HG03025 (cell line): Measurements from ENCODE around the gene KATNAL1.
"Not testable (repeated sequence)": the region's sequence is repeated elsewhere in the genome, so short reads cannot be mapped to it uniquely, and the experiment has no call there.

Experiments
- ATAC-seq: cut with Tn5 transposase; IDR thresholded peaks from one replicate; pipeline ENCODE4 v1.9.1; 2021; ENCODE audit warnings: mild to moderate bottlenecking, moderate library complexity; ENCODE audit not compliant: unreplicated experiment, low FRiP score

The KATNAL1 gene

DNA sequence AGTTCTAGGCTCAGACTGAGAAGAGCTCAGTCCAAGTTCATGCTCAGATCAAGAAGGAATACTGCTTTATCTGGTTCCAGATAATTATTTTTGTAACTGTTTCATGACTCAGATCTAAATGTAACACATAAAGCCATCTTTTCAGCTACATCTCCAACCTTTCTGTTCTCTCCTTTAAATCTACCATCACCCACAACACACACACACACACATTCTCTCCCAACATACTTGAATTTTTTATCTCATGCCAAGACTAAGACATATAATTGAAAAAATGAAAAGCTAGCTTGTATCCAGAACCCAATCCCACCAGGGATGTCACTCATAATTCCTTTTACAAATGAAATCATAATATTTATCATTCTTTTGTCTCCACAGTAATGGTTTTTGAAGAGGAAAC, 7.6 kb downstream of the KATNAL1 start:
- ATAC-seq = no peak

DNA sequence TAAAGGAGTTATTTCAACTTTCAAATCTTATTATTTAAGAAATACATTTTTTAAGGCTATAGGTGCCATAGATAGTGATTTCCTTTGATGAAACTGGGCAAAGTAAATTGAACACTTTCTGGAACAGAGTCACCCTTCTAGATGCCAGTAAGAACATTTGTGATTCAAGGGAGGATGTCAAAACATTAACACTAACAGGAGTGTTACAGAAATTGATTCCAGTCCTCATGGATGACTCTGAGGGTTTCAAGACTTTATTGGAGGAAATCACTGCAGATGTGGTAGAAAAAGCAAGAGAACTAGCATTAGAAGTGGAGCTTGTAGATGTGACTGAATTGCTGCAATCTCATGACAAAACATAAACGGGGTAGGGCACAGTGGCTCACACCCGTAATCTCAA, 12.2 kb downstream of the KATNAL1 start:
- no peak for ATAC-seq

DNA sequence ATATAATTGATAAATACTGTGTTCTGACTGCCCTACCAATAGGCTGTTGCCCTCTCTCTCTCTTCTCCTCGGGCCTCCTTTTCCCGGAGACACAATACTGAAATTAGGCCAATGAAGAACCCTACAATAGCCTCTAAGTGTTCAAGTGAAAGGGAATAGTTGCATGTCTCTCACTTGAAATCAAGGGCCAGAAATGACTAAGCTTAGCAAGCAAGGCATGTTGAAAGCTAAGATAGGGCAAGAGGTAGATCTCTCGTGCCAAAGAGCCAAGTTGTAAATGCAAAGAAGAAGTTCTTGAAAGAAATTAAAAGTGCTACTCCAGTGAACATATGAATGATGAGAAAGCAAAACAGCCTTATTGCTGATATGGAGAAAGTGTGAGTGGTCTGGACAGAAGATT, 13.3 kb downstream of the KATNAL1 start:
- no peak for ATAC-seq

DNA sequence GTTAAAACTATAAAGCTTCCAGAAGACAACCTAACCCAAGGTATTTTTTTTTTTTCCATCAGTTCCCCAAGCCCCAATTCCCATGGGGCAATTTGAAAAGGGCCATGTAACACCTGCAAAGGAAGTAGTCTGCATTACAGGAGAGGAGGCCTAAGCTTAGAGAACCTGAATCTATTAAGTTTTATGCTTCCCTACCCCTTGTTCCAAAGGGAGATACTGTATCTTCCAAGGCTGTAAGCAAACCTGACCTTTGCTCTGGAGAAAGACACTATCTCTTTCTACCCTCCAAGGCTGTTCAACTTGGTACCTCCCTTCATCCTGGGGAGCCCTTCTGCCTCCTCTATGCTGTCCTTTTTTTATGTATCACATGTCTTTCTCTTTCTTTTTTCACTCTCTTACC, 15.0 kb downstream of the KATNAL1 start:
- no peak for ATAC-seq

DNA sequence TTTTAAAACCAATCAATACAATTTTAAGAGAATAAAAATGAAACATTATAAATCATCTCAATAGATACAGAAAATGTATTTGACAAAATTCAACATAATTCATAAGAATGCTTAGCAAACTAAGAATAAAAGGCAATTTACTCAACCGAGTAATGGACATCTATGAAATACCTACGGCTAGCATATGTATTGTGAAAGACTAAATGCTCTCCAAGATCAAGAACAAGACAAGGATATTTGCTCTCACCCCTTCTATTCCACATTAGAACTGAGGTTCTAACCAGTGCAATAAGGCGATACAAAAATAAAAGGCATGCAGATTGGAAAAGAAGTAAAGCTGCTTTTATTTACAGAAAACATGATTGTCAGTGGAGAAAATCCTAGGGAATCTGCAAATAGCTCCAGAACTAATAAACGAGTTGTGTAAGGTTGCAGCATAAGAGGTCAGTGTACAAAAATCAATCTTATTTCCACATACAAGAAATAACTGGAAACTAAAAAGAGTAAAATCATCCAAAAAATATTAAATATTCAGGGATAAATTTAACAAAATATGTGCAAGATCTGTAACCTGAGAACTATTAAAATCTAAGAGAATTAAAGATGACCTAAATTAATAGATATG, 16.4 kb downstream of the KATNAL1 start:
- no peak for ATAC-seq

DNA sequence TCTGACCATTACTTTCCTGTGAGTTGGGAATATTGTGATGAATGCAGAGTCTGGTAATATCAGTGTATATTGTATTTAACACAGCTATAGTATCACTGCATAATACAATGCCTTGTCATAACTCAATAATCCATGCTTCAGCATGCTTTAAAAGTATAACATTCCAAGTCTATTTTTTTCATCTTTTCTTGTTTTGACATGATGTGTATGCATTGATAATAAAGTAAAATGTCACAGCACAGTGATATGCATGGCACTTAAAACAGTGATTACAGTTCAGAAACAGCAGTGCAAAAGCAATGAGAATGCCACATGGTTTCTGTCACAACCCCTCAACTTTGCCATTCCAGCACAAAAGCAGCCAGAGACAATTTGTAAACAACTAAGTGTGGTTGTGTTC, 17.8 kb downstream of the KATNAL1 start:
- no peak for ATAC-seq

DNA sequence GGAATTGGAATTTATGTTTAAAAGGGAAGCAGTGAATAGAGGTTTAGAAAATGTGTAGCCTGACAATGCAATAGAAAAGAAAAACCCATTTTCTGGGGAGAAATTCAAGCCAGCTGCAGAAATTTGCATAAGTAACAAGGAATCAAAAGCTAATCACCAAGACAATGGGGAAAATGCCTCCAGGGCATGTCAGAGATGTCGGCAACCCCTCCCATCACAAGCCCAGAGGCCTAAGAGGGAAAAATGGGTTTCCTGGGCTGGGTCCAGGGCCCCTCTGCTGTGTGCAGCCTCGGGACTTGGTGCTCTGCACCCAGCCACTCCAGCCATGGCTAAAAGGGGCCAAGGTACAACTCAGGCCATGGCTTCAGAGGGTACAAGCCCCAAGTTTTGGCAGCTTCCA, 21.3 kb downstream of the KATNAL1 start:
- not testable (repeated sequence) for ATAC-seq

DNA sequence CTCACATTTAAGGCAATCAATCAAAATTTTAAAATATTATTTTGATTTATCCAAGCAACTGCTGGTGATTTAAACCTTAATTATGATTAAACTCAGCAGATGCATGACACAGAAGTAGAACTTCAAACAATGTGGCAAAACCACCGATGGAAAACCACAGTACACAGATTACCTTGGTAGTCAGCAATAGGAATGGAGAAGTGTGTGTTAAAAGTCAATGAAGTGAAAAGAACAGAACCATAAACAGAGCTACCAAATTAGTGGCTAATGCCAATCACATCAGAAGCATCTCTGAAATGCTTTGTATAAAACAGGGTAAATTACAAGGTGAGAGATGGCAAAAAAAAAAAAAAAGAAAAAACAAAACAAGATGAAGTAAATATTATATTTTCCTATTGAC, 31.2 kb downstream of the KATNAL1 start:
- ATAC-seq = no peak

DNA sequence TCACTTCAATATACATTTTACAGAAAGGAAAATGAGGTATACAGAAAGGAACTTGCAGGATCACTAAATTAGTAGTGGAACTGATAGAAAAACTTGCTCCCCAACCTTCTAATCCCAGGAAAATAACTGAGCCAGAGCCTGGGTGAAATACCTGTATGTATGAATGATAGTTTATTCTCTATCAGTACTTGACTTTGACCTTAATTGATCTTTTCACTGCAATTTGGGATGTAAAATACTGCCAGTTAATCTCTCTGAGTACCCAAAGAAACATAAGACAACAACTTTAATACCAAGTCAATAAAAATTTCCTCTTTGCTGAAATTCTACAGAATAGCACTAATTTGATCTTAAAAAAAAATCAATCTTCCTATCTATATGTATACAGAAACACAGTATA, 33.3 kb downstream of the KATNAL1 start:
- ATAC-seq = no peak

DNA sequence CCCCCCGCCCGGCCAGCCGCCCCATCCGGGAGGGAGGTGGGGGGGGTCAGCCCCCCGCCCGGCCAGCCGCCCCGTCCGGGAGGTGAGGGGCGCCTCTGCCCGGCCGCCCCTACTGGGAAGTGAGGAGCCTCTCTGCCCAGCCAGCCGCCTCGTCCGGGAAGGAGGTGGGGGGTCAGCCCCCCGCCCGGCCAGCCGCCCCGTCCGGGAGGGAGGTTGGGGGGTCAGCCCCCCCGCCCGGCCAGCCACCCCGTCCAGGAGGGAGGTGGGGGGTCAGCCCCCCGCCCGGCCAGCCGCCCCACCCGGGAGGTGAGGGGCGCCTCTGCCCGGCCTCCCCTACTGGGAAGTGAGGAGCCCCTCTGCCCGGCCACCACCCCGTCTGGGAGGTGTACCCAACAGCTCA, 37.3 kb downstream of the KATNAL1 start:
- ATAC-seq = not testable (repeated sequence)

DNA sequence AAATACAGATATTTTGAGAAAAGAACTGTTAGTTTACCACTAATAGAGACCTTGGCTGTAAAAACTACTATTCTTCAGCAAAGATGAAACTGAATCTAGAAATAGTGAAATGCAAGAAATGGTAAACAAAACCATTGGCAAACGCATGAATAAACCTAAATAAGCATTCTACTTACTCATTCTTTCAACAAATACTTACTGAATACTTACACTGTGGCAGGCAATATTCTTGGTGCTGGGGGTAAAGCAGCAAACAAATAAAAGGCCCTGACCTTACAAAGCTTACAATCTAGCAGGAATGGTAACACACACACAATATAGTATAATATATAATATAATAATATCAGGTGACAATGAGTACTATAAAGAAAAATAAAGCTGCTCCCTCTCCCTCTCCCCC, 38.7 kb downstream of the KATNAL1 start:
- no peak for ATAC-seq

DNA sequence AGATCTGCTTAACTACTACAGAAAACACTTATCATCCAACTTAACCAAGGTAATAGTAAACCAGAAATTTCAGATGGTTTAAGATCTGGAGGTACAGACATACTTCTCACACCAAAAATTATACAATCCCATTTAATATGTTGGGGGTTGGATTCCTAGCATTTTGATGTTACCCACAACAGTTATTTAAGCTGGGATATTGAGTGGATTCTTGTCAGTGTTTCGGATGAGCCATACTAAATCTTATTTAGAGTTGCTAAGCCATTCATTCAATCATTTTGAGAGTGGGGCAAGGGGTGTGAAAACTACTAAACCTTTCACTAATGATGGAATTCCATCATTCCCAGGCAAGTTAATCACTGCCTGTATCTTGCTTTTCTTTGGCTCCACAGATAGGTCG, 40.6 kb downstream of the KATNAL1 start:
- no peak for ATAC-seq

DNA sequence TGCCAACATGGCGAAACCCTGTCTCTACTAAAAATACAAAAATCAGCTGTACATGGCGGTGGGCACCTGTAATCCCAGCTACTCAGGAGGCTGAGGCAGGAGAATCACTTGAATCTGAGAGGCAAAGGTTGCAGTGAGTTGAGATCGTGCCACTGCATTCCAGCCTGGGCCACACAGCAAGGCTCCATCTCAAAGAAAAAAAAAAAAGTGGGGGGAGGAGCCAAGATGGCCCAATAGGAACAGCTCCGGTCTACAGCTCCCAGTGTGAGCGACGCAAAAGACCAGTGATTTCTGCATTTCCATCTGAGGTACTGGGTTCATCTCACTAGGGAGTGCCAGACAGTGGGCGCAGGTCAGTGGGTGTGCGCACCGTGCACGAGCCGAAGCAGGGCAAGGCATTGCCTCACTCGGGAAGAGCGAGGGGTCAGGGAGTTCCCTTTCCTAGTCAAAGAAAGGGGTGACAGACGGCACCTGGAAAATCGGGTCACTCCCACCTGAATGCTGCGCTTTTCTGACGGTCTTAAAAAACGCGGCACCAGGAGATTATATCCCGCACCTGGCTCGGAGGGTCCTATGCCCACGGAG, 48.1 kb downstream of the KATNAL1 start:
- ATAC-seq = not testable (repeated sequence)

DNA sequence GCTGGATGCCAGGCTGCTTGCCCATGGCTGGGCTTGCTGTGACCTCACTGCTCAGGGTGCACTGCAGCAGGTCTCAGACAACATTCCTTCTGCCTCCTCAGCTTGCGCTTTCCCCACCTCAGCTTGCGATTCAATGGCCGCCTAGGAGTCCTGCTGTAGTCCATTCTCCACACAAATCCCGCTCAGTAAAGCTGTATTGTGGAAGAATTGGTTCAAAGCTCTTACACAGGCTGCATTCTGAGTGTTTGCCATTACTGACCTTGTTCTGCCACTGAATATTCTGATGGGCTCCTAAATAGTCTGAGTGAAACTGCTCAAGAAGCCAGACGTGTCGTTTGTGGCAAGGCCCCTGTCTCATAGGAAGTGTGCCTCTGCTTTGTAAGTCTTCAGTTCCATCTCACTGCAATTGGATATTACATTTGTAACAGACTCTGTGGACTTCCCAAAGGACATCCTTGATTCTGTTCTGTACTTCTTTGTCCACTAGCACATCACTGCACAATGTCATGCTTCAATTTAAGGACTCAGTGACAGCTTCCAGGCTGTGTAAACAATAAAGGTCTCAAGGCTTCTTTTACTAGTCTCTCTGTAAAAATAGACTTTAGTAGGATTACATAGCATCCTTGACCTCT, 49.8 kb downstream of the KATNAL1 start:
- no peak for ATAC-seq

DNA sequence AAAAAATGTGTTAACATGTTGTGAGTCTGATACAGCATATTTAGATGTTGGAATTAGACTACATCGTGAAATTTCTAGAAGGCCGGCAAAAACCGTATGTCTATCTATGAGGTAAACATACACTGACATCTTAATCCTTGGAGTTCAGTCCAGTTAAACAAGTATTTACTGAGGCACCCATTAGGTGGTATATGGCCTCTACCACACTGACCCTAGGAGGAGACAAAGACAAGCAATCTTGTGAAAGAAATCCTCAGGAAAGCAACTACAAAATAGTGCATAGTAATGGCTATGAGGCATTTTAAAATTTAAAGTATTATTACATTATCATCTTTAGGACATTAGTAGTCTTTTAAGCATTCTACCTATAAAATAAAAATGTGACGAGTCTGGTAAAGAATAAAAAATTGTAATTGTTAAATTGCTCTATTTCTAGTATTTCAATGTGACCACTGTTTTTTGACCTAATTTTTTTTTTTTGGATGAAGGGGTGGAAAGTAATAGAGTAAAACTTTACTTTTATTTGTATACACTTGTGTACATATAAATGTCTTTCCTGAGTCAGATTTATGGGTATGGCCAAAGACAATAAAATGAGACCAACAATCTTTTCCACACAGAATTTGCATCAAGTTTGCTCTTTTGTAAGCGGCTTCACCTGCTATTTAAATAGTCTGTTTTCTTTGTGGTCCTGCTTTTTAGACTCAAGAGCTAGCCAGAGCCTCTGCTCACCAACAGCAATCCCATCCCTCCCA, 50.5 kb downstream of the KATNAL1 start:
- ATAC-seq = no peak

DNA sequence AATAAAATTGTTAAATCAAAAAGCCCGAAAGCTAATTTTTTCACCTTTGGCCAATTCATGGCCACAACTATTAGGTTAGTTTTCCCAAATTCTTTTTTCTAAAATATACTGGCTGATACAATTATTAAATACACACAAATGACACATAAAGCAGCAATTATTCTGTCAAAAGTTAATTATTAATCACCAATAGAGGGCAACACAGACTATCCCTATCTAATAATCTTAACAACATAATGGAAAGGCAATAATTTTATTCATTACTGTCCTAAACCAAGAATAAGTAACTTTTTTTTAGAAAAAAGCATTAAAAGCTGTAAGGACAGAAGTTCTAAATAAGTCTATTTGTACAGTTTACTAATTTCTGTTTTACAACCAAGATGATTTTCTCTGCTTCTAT, 51.7 kb downstream of the KATNAL1 start:
- no peak for ATAC-seq

DNA sequence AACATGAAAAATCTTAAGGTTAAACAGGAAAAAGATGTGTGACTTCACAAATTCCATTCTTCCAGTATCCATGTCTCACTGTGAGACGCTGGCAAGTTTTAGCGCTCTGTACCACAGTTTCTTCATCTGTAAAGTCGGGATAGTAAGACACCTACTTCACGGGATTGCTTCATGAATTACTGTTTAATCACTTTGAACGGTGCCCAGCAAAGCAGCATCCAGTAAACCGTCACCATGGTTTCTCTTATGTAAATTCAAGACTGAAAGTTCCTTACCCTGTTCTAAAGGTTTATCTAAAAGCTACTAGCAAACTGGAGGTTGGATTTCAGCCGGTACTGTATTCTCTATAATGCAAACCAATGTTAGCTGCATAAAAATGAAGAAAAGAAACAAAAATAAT, 53.5 kb downstream of the KATNAL1 start:
- no peak for ATAC-seq

DNA sequence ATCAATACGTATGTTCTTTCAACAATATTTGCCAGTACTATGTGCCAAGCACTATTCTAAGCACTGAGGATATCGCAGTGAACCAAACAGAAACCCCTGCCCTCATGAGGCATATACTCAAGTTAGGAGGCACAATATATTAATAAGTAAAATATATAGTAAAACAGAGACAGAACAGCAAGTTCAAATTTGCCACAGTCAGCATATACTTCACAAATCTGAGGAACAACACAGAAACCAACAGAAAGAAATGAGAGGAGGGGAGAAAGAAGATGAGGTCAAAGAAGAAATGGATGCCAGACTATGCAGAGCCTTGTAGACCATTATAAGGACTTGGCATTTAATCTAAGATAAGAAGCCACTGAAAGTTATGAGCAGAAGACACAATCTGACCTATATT, 59.9 kb downstream of the KATNAL1 start:
- no peak for ATAC-seq

DNA sequence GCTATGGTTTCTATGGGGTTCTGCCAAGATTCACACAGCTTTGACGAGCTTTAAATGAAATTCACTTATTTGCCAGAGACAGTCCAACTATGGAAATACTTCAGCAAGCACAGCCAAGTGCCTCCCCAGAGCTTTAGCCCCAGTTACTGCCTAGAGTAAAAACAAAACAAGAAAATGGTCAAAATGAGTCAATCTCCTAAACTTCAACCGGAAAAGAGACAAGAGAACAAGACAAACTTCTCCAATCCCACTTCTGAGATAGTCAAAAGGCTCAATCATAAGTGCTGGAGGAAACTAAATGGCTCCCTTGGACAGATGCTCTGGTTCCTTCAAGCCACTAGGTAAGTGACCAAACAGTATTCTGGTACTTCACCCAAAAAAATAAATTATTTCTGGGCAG, 65.8 kb downstream of the KATNAL1 start:
- no peak for ATAC-seq

DNA sequence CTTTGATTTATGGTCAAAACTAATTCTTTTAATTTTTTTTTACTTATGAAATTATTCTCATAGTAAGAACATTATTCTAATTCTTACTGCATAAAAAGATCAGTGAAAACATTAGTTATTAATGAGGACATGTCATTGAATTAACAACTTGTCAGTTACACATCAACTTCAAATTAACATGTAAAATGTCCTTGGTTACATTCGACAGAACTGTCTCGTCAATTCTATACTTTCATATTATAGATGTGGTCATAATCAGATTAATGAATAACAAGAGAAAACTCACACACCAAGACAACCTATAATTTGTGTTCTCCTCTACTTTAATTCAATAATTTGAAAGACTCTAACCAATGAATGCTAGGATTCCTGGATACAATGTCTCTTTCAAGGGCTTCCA, 66.7 kb downstream of the KATNAL1 start:
- ATAC-seq = no peak

DNA sequence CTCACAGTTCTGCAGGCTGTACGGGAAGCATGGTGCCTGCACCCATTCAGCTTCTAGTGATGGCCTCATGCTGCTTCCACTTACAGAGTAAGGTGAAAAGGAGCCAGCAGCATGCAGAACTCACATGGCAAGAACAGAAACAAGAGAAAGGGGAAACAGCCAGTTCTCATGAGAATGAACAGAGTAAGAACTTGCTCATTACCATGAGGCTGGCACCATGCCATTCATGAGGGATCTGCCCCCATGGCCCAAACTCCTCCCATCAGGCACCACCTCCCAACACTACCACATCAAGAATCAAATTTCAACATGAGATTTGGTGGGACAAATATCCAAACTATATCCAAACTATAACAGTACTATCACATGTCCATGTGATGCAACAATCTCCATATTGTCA, 72.1 kb downstream of the KATNAL1 start:
- no peak for ATAC-seq
